Transverse colon (tissue), 4 donors: ENCODE results near the gene KLF7.

Experiments
- EP300 ChIP-seq: sonication (generic); formaldehyde crosslinking; IDR thresholded peaks from one replicate; pipeline ENCODE4 v1.6.1; 2017; ENCODE audit warnings: antibody characterized with exemption, low read depth
- POLR2A ChIP-seq: fragments of 450-650 bp; IDR thresholded peaks from one replicate; pipeline ENCODE4 v1.6.1; 2016; ENCODE audit warnings: antibody characterized with exemption, mild to moderate bottlenecking, moderate library complexity
- POLR2AphosphoS5 ChIP-seq, 3 donors: sonication (generic); formaldehyde crosslinking; IDR thresholded peaks; one replicate each; pipeline ENCODE4 v1.6.1; 2016; ENCODE audit warnings: antibody characterized with exemption in 3 of 3
- TF ChIP-seq, protein P1 (sequence below), 5 experiments: fragments of 200-600 bp in 3 of 5; fragments of 450-650 bp in 2 of 5; sonication (generic) in 3 of 5; IDR thresholded peaks; 1 replicate in 2 of 5; 2 replicates in 3 of 5; pipeline ENCODE4 v1.5.1; 2016 to 2017; ENCODE audit warnings: antibody characterized with exemption in 5 of 5, inconsistent platforms in 3 of 5, mild to moderate bottlenecking in 2 of 5, moderate library complexity in 1 of 5

DNA sequence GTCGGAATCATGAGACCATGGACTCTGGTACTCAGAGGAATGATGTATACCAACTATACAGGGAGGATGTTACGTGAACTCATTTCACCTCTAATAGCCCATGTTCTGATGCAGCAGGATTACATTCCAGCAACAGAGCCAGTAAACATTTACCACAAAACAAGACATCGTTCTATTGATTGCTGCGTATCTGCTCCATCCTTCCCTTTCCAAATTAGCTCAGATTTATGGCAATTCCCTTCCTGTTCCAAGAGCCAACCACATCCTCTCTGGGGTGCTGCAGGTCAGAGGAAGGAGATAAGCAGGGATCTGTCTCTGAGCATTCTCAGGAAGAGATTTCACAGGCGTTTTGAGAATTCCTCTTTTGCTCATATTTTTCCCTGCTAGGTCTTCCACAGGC, 98.3 kb downstream of the KLF7 start:
- TF ChIP-seq, protein P1, sequence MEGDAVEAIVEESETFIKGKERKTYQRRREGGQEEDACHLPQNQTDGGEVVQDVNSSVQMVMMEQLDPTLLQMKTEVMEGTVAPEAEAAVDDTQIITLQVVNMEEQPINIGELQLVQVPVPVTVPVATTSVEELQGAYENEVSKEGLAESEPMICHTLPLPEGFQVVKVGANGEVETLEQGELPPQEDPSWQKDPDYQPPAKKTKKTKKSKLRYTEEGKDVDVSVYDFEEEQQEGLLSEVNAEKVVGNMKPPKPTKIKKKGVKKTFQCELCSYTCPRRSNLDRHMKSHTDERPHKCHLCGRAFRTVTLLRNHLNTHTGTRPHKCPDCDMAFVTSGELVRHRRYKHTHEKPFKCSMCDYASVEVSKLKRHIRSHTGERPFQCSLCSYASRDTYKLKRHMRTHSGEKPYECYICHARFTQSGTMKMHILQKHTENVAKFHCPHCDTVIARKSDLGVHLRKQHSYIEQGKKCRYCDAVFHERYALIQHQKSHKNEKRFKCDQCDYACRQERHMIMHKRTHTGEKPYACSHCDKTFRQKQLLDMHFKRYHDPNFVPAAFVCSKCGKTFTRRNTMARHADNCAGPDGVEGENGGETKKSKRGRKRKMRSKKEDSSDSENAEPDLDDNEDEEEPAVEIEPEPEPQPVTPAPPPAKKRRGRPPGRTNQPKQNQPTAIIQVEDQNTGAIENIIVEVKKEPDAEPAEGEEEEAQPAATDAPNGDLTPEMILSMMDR (IDR thresholded peaks at IDR 0.05): no peak
- TF ChIP-seq POLR2A (no peak), POLR2AphosphoS5 (IDR thresholded peaks at IDR 0.05) (no peak), EP300 (no peak)
